Astrocyte (in vitro differentiated cells and primary cell): ENCODE results near the gene MXRA8.

Experiments used
- CTCF ChIP-seq: IDR thresholded peaks from 2 replicates; pipeline ENCODE4 v1.5.1; 2011; ENCODE audit warnings: low read depth, mild to moderate bottlenecking, inconsistent platforms, low read length, moderate library complexity; ENCODE audit not compliant: insufficient read depth
- EZH2 ChIP-seq: IDR thresholded peaks from 2 replicates; pipeline ENCODE4 v1.6.1; 2012; ENCODE audit warnings: mild to moderate bottlenecking, low read length, inconsistent platforms; ENCODE audit not compliant: insufficient read depth

DNA sequence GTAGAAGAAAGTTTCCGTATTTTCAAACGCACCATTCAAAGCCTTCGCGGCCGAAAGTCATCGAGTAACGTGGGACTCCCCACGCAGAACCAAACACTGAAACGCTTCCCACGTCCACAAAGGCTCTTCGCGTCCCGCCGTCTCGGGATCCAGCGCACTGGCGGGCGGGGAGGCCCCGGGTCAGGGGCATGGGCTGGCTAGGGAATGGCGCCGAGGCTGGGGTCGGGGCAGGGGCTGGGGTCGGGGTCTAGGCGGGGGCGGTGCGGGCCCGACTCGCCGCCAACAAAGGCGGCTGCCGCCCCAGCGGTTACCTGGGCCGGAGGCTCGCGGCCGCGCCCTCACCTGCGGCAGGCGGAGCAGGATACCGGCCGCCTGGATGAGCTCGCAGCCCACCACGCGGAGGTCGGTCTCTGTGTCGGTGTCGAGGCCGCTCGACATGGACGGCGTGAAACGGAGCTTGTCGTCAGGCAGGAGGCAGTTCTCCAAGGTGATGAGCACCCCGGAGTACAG, 40.4 kb upstream of the MXRA8 start:
- TF ChIP-seq CTCF (no peak), EZH2 (no peak)
